ENCODE data around the gene CCDC200. TPM values are rescaled to one million over a fixed set of nuclear protein-coding genes. Genes with fewer than 3 reads are reported as not detected.

The CCDC200 gene
- total and polyA plus RNA-seq, 2 donors (not counting 3 experiments of a cell fraction or from before 2014, with no cell fraction given) = not detected

DNA sequence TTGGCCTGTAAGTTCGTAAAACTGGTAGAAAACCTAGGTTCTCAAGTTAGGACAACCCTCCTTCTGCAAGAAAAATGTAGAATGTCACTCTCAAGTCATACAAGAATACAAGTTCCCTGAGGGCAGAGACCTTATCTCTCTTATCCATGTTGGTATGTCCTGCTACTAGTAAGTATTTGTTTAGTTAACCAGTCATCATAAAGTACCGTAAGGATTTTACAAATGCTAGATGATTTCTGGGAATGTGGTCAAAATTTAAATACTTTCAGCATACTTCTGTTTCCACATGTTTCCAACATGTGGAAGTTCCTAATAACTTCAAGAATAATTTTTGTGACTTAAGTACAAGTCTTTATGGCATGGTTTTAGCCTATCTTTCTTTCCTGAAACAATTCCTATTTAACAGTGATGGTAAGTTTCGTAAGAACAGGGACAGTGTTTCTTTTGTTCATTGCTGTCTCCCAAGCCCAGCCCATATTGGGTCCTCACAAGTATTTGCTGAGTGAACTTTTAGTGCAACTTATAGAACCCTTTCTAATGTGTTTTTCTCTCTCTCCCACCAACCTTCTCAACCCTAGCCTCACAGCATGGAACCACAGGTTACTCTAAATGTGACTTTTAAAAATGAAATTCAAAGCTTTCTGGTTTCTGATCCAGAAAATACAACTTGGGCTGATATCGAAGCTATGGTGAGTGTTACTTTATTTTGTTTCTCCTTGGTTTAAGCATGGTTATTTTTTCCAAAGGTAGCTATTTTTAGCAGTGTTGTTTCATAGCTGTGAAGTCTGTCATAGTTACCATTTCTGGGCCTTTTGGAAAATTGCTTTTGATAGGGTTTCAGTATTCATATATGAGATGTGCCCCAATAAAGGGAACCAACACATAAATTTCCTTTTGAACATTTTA is 53.0 kb downstream of the CCDC200 start:
- no peak overlapping the region for H3K27ac ChIP-seq (ENCODE audit: insufficient read depth, low read depth, low read length)
- H3K9me1 ChIP-seq (replicated peaks; ENCODE audit: control insufficient read depth, extremely low read depth, insufficient read depth, low read length) = no peaks in the 10 kb centered on the region
- H3K27me3 ChIP-seq (ENCODE audit: control insufficient read depth in 2 of 2, insufficient read depth in 2 of 2, low read length in 2 of 2) = no peaks in the 10 kb centered on the region
- TF ChIP-seq EZH2 (IDR thresholded peaks at IDR 0.05; ENCODE audit: borderline replicate concordance, low read depth, low read length, severe bottlenecking) (no peak), JUN (IDR thresholded peaks at IDR 0.05; ENCODE audit: borderline replicate concordance, insufficient read depth, insufficient read length, low read depth) (no peak), POLR2AphosphoS5 (IDR thresholded peaks at IDR 0.05; ENCODE audit: insufficient read depth, low read depth, low read length) (no peak), FOS (IDR thresholded peaks at IDR 0.05; ENCODE audit: borderline replicate concordance, insufficient read depth, low read length) (no peak), MYC (IDR thresholded peaks at IDR 0.05; ENCODE audit: low read depth, low read length) (no peak), MAX (IDR thresholded peaks at IDR 0.05; ENCODE audit: insufficient read depth, insufficient read length) (no peak), CTCF (IDR thresholded peaks at IDR 0.05; ENCODE audit: extremely low read depth in 1 of 2, insufficient read depth in 1 of 2, low read depth in 1 of 2, low read length in 2 of 2) (no peak), POLR2A (IDR thresholded peaks at IDR 0.05; ENCODE audit: low read depth, low read length) (no peak), GATA2 (IDR thresholded peaks at IDR 0.05; ENCODE audit: insufficient read depth, insufficient read length, low read depth, low read length) (no peak)
- intact Hi-C loops (cut with micrococcal nuclease) = no loop called here
- ChIA-PET CTCF (no interaction called here), POLR2A (interaction anchor here (1.4 kb wide), 1 partner anchor 140 kb away, joined by 3 read pairs; no protein-coding TSS in a partner anchor)
- H3K9ac ChIP-seq (replicated peaks; ENCODE audit: extremely low read depth, insufficient read depth, low read length) = no peak overlapping the region
- H3K36me3 ChIP-seq (ENCODE audit: control insufficient read depth in 2 of 2, extremely low read depth in 1 of 2, insufficient read depth in 2 of 2, low read length in 2 of 2) = peaks cover 6 to 7% of the 10 kb centered on the region in 2 experiments
- no peak overlapping the region for H3K4me3 ChIP-seq (replicated peaks in 1 of 3; ENCODE audit: insufficient read depth in 1 of 3, low read depth in 1 of 3, low read length in 3 of 3)
- H2AFZ ChIP-seq (ENCODE audit: low read depth, low read length) = no peak overlapping the region
- peaks cover 19% of the 10 kb centered on the region for H3K79me2 ChIP-seq (ENCODE audit: control insufficient read depth, insufficient read depth, low read length)
- dilution Hi-C loops (cut with MboI; ENCODE audit: extremely low pct_ligation_motif_present, low sequenced_read_pairs) = no loop called here
- H3K4me2 ChIP-seq (ENCODE audit: insufficient read depth, low read length) = no peak overlapping the region
- no peaks in the 10 kb centered on the region for H3K9me3 ChIP-seq (replicated peaks; ENCODE audit: control insufficient read depth, insufficient read depth, low read length)
- H3K4me1 ChIP-seq (ENCODE audit: control insufficient read depth, extremely low read depth, insufficient read depth, low read length) = peaks cover 20% of the 10 kb centered on the region
- H4K20me1 ChIP-seq (replicated peaks; ENCODE audit: control insufficient read depth, extremely low read depth, insufficient read depth, low read length) = no peaks in the 10 kb centered on the region
- DNase-seq (ENCODE audit: low read depth, low spot score) (no peak), FAIRE-seq (no peak)
- no TSS peak for BruUV-seq (replicated peaks)

All from endothelial cell of umbilical vein (primary cell).